Measurements from ENCODE around the gene FXYD1. TPM values are rescaled to one million over a fixed set of nuclear protein-coding genes. Genes with fewer than 3 reads are reported as not detected.

Gene FXYD1
- total and polyA plus RNA-seq, 2 experiments from 2014 or later = 0.43 to 1.2 TPM

- Histone ChIP-seq H3K4me3 (no peak overlapping the region), H3K36me3 (ENCODE audit: low read depth) (no peaks in the 10 kb centered on the region), H3K4me2 (ENCODE audit: unreplicated experiment) (no peak overlapping the region), H3K9me3 (ENCODE audit: low read depth) (no peaks in the 10 kb centered on the region), H3K4me1 (ENCODE audit: insufficient read depth) (peaks cover 12% of the 10 kb centered on the region; the same call in 1 of the 2 replicates), H3F3A (ENCODE audit: insufficient read depth) (no peaks in the 10 kb centered on the region), H4K20me1 (ENCODE audit: insufficient read depth) (no peaks in the 10 kb centered on the region), H3K79me2 (ENCODE audit: insufficient read depth) (no peaks in the 10 kb centered on the region), H3K9me2 (ENCODE audit: insufficient read depth) (no peaks in the 10 kb centered on the region), H3K27me3 (replicated peaks; ENCODE audit: insufficient read depth) (no peaks in the 10 kb centered on the region), H2AFZ (no peak overlapping the region), H3K9ac (no peak overlapping the region), H3K27ac (no peak overlapping the region)
- 51 to 55% methylated on average over 3 of the region's 3 CpGs for WGBS, 2 experiments (ENCODE audit: low coverage in 1 of 2, low lambda C conversion rate in 2 of 2, missing lambda C conversion rate in 2 of 2)
- no peak for DNase-seq
- TF ChIP-seq EZH2phosphoT487 (IDR thresholded peaks at IDR 0.05; ENCODE audit: insufficient read depth, low read depth) (no peak), EZH2 (IDR thresholded peaks at IDR 0.05; ENCODE audit: insufficient read depth, poor library complexity, severe bottlenecking) (no peak)
- in situ Hi-C loops (cut with MboI) = no loop called here
Observed at GRCh38 chr19:35143818-35144217, 5.2 kb downstream of the FXYD1 start.

- in situ Hi-C loops (cut with MboI) = no loop called here
- H3K4me1 ChIP-seq (ENCODE audit: insufficient read depth) = peaks cover 8% of the 10 kb centered on the region; the same call in 1 of the 2 replicates
- no peak overlapping the region for H3K4me2 ChIP-seq (ENCODE audit: unreplicated experiment)
- H3K79me2 ChIP-seq (ENCODE audit: insufficient read depth) = no peaks in the 10 kb centered on the region
- H3K9me3 ChIP-seq (ENCODE audit: low read depth) = no peaks in the 10 kb centered on the region
- H3K9me2 ChIP-seq (ENCODE audit: insufficient read depth) = no peaks in the 10 kb centered on the region
- H3K36me3 ChIP-seq (ENCODE audit: low read depth) = no peaks in the 10 kb centered on the region
- no peaks in the 10 kb centered on the region for H3K27me3 ChIP-seq (replicated peaks; ENCODE audit: insufficient read depth)
- WGBS, 2 experiments (ENCODE audit: low coverage in 1 of 2, low lambda C conversion rate in 2 of 2, missing lambda C conversion rate in 2 of 2) = 85 to 86% methylated on average over 6 of the region's 6 CpGs
- H3F3A ChIP-seq (ENCODE audit: insufficient read depth) = no peaks in the 10 kb centered on the region
- no peak overlapping the region for H3K9ac ChIP-seq
- no peak overlapping the region for H3K4me3 ChIP-seq
- no peaks in the 10 kb centered on the region for H4K20me1 ChIP-seq (ENCODE audit: insufficient read depth)
- no peak overlapping the region for H2AFZ ChIP-seq
- TF ChIP-seq EZH2 (IDR thresholded peaks at IDR 0.05; ENCODE audit: insufficient read depth, poor library complexity, severe bottlenecking) = no peak
- TF ChIP-seq EZH2phosphoT487 (IDR thresholded peaks at IDR 0.05; ENCODE audit: insufficient read depth, low read depth) = no peak
- no peak overlapping the region for H3K27ac ChIP-seq
- DNase-seq = no peak
Observed at GRCh38 chr19:35144259-35144599, 5.6 kb downstream of the FXYD1 start.

- H4K20me1 ChIP-seq (ENCODE audit: insufficient read depth) = no peaks in the 10 kb centered on the region
- in situ Hi-C loops (cut with MboI) = no loop called here
- no peak overlapping the region for H3K27ac ChIP-seq
- H3K9me3 ChIP-seq (ENCODE audit: low read depth) = no peaks in the 10 kb centered on the region
- no peak overlapping the region for H3K9ac ChIP-seq
- H3F3A ChIP-seq (ENCODE audit: insufficient read depth) = no peaks in the 10 kb centered on the region
- no peak overlapping the region for H3K4me3 ChIP-seq
- H3K79me2 ChIP-seq (ENCODE audit: insufficient read depth) = no peaks in the 10 kb centered on the region
- no peak overlapping the region for H3K4me2 ChIP-seq (ENCODE audit: unreplicated experiment)
- DNase-seq = no peak
- 62 to 63% methylated on average over 13 to 15 of the region's 15 CpGs for WGBS, 2 experiments (ENCODE audit: low coverage in 1 of 2, low lambda C conversion rate in 2 of 2, missing lambda C conversion rate in 2 of 2)
- H3K9me2 ChIP-seq (ENCODE audit: insufficient read depth) = no peaks in the 10 kb centered on the region
- H3K27me3 ChIP-seq (replicated peaks; ENCODE audit: insufficient read depth) = no peaks in the 10 kb centered on the region
- no peaks in the 10 kb centered on the region for H3K36me3 ChIP-seq (ENCODE audit: low read depth)
- peaks cover 2% of the 10 kb centered on the region; the same call in 1 of the 2 replicates for H3K4me1 ChIP-seq (ENCODE audit: insufficient read depth)
- TF ChIP-seq EZH2 (IDR thresholded peaks at IDR 0.05; ENCODE audit: insufficient read depth, poor library complexity, severe bottlenecking) = no peak
- TF ChIP-seq EZH2phosphoT487 (IDR thresholded peaks at IDR 0.05; ENCODE audit: insufficient read depth, low read depth) = no peak
- no peak overlapping the region for H2AFZ ChIP-seq
Observed at GRCh38 chr19:35144600-35145436, 6.2 kb downstream of the FXYD1 start.

- in situ Hi-C loops (cut with MboI) = no loop called here
- H3K36me3 ChIP-seq (ENCODE audit: low read depth) = no peaks in the 10 kb centered on the region
- DNase-seq = no peak
- H3K9me3 ChIP-seq (ENCODE audit: low read depth) = no peaks in the 10 kb centered on the region
- H3K79me2 ChIP-seq (ENCODE audit: insufficient read depth) = no peaks in the 10 kb centered on the region
- H3K27ac ChIP-seq = no peak overlapping the region
- H3K9me2 ChIP-seq (ENCODE audit: insufficient read depth) = no peaks in the 10 kb centered on the region
- no peaks in the 10 kb centered on the region for H3K4me1 ChIP-seq (ENCODE audit: insufficient read depth)
- 58 to 60% methylated on average over 7 of the region's 7 CpGs for WGBS, 2 experiments (ENCODE audit: low coverage in 1 of 2, low lambda C conversion rate in 2 of 2, missing lambda C conversion rate in 2 of 2)
- no peaks in the 10 kb centered on the region for H4K20me1 ChIP-seq (ENCODE audit: insufficient read depth)
- H3K27me3 ChIP-seq (replicated peaks; ENCODE audit: insufficient read depth) = no peaks in the 10 kb centered on the region
- H2AFZ ChIP-seq = no peak overlapping the region
- no peak overlapping the region for H3K4me2 ChIP-seq (ENCODE audit: unreplicated experiment)
- TF ChIP-seq EZH2 (IDR thresholded peaks at IDR 0.05; ENCODE audit: insufficient read depth, poor library complexity, severe bottlenecking) = no peak
- TF ChIP-seq EZH2phosphoT487 (IDR thresholded peaks at IDR 0.05; ENCODE audit: insufficient read depth, low read depth) = no peak
- no peaks in the 10 kb centered on the region for H3F3A ChIP-seq (ENCODE audit: insufficient read depth)
- no peak overlapping the region for H3K4me3 ChIP-seq
- H3K9ac ChIP-seq = no peak overlapping the region
Observed at GRCh38 chr19:35146746-35147459, 8.3 kb downstream of the FXYD1 start.

Measured in GM23248 (cell line).